Measurements from ENCODE around the gene NCK2.
A peak's percentile ranks its signal among the peaks of the same experiment; 100 is the strongest.

The NCK2 gene

DNA sequence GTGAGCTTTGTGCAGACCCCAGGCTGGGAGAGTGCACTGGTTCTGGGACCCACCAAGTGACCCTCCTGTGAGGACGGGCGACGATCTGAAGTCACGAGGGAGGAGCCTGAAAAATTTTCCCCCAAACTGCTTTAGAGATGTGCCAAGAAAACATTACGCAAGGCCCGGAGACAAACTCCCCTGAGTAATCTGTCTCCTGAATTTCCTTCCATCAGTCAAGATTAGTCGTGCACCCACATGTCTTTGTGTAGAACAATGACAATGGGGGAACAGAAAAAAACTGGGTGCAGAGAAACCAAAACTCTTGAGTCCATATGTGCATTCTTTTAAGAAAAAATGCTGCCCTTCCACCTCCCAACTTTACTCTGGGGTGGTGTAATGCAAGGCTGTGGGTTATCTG, 12.6 kb upstream of the NCK2 start:
- H3K4me3 ChIP-seq (ENCODE audit: low read depth, low read length) = no peak overlapping the region
- DNase-seq = no peak
- in situ Hi-C loops (cut with HindIII; ENCODE audit: low pct_ligation_motif_present, low sequenced_read_pairs) = no loop called here
- H3K27ac ChIP-seq = no peak overlapping the region
- no peaks in the 10 kb centered on the region for H3K27me3 ChIP-seq (replicated peaks)
- H3K36me3 ChIP-seq (replicated peaks) = no peaks in the 10 kb centered on the region
- TF ChIP-seq, protein P1, sequence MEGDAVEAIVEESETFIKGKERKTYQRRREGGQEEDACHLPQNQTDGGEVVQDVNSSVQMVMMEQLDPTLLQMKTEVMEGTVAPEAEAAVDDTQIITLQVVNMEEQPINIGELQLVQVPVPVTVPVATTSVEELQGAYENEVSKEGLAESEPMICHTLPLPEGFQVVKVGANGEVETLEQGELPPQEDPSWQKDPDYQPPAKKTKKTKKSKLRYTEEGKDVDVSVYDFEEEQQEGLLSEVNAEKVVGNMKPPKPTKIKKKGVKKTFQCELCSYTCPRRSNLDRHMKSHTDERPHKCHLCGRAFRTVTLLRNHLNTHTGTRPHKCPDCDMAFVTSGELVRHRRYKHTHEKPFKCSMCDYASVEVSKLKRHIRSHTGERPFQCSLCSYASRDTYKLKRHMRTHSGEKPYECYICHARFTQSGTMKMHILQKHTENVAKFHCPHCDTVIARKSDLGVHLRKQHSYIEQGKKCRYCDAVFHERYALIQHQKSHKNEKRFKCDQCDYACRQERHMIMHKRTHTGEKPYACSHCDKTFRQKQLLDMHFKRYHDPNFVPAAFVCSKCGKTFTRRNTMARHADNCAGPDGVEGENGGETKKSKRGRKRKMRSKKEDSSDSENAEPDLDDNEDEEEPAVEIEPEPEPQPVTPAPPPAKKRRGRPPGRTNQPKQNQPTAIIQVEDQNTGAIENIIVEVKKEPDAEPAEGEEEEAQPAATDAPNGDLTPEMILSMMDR (IDR thresholded peaks at IDR 0.05; ENCODE audit: low read depth, low read length, missing control alignments) = no peak

DNA sequence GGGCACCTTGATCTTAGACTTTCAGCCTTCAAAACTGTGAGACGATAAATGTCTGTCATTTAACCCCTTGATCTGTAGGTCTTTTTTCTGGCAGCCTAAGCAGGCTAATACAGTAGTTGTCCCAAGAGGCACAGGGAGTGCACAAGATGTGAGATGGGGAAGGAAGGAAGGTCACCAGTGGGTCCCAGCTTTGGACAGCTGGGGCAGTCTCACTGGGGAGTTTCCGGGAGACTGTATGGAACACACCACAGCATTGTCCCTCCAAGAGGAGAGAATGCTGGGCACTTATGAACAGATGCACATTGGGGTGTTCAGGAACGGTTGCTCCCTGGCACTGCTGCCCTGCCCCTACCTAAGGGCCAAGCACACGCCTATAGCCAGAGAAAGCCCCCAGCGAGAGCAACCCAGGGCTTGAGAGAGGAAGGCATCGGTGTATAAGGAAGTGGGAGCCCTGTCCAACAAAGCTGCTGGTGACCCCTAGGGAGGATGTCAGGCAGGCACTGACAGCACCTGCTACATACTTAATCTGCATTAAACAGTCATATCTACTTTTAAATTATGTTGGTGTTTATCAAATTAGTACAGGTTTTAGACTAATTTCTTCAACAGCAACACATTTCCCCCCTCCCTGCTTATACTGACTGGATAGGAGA, 11.6 kb upstream of the NCK2 start:
- no peak overlapping the region for H3K4me3 ChIP-seq (ENCODE audit: low read depth, low read length)
- no peak overlapping the region for H3K27ac ChIP-seq
- no peaks in the 10 kb centered on the region for H3K36me3 ChIP-seq (replicated peaks)
- TF ChIP-seq, protein P1 (IDR thresholded peaks at IDR 0.05; ENCODE audit: low read depth, low read length, missing control alignments) = no peak
- no peak for DNase-seq
- H3K27me3 ChIP-seq (replicated peaks) = no peaks in the 10 kb centered on the region
- in situ Hi-C loops (cut with HindIII; ENCODE audit: low pct_ligation_motif_present, low sequenced_read_pairs) = no loop called here

DNA sequence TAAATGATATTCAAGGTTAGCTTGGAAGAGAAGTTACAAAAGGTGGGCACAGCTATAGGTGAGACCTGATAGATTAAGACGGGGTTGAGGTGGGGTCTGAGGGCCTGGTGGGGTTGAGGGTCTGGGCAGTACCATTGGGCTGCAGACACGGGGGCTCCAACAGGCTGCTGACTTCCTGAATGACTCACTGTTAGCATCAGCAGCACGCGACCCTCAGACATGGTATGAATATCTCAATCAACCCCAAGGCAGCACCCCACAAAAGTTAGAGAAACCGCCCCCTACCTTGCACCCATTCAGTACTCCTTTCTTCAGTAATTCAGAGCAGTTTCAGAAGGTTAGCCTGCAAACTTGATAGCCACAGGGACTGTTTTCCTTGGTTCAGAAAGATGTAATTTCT, 10.8 kb upstream of the NCK2 start:
- Histone ChIP-seq H3K4me3 (ENCODE audit: low read depth, low read length) (no peak overlapping the region), H3K36me3 (replicated peaks) (no peaks in the 10 kb centered on the region), H3K27me3 (replicated peaks) (no peaks in the 10 kb centered on the region), H3K27ac (no peak overlapping the region)
- no peak for DNase-seq
- TF ChIP-seq, protein P1 (IDR thresholded peaks at IDR 0.05; ENCODE audit: low read depth, low read length, missing control alignments) = no peak
- in situ Hi-C loops (cut with HindIII; ENCODE audit: low pct_ligation_motif_present, low sequenced_read_pairs) = no loop called here

DNA sequence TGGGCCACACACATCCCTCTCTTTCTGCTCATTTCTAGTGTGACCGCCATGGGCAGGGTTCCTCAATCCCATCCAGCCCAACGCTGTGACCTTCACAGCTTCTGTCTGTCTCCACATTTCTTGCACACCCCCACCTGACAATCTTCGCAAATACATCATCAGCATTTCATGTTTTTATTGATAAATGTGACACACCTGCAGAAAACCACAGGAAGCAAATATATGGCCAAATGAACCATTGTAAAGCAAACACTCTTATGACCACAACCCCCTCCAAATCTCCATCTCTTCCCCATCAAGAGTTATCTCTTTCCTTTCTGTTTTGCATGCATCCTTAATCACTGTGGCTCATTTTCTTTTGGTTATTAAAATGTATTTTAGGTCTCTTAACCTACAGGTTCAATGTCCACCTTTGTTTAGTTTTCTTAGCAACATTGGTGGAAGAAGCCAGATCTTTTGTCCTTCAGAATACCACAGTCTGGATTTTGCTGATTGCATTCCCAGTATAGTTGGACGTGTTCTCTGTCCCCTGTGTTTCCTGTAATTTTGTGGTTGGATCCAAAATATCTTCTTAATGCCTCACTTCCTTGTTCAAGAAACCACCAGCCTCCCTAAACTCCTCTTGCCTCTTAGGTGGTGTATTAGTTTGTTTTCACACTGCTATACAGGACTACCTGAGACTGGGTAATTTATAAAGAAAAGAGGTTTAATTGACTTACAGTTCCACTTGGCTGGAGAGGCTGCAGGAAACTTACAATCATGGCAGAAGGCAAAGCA, 9.8 kb upstream of the NCK2 start:
- peak; percentile 32 for DNase-seq
- in situ Hi-C loops (cut with HindIII; ENCODE audit: low pct_ligation_motif_present, low sequenced_read_pairs) = no loop called here
- H3K36me3 ChIP-seq (replicated peaks) = no peaks in the 10 kb centered on the region
- H3K27me3 ChIP-seq (replicated peaks) = no peaks in the 10 kb centered on the region
- no peak overlapping the region for H3K27ac ChIP-seq
- H3K4me3 ChIP-seq (ENCODE audit: low read depth, low read length) = no peak overlapping the region
- TF ChIP-seq, protein P1 (IDR thresholded peaks at IDR 0.05; ENCODE audit: low read depth, low read length, missing control alignments) = no peak

DNA sequence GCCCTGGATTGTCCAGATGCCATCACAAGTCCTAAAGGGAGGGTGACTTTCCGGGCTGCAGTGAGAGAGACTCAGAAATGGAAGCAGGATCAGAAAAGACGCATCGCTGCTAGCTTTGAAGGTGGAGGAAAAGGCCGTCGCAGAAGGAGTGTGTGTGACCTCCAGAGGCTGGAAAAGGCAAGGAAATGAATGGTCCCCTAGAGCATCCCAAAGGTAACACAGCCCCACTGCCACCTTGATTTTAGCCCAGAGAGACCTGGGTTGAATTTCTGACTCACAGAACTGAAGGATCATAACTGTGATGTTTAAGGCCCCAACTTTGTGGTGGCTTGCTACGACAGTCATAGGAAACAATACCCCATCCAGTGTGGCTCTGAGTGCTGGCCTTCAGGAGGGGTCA, 8.6 kb upstream of the NCK2 start:
- Histone ChIP-seq H3K27ac (no peak overlapping the region), H3K27me3 (replicated peaks) (no peaks in the 10 kb centered on the region), H3K4me3 (ENCODE audit: low read depth, low read length) (no peak overlapping the region), H3K36me3 (replicated peaks) (no peaks in the 10 kb centered on the region)
- in situ Hi-C loops (cut with HindIII; ENCODE audit: low pct_ligation_motif_present, low sequenced_read_pairs) = no loop called here
- no peak for DNase-seq
- TF ChIP-seq, protein P1 (IDR thresholded peaks at IDR 0.05; ENCODE audit: low read depth, low read length, missing control alignments) = no peak

All from brain microvascular endothelial cell (primary cell).